AG04449 (cell line): ENCODE results near the gene MT1X.
A peak's percentile ranks its signal among the peaks of the same experiment; 100 is the strongest.

Source experiments
- CTCF ChIA-PET: fragments of 350-600 bp; formaldehyde crosslinking; extraction: SDS; loops from one replicate; lab custom pipeline; 2021; ENCODE audit warnings: antibody characterized with exemption; lab: Yijun Ruan, JAX
- POLR2A ChIA-PET: fragments of 400-600, 350-600 bp; formaldehyde crosslinking; extraction: SDS; loops from one replicate; lab custom pipeline; 2020; ENCODE audit warnings: antibody characterized with exemption, inconsistent platforms; lab: Yijun Ruan, JAX
- DNase-seq: peaks from one replicate; pipeline ENCODE4 v3.0.0-alpha.2; 2010; ENCODE audit warnings: low read depth, low spot score
- H3K4me3 ChIP-seq: 2 replicates; pipeline ENCODE4 v1.5.1; 2011; ENCODE audit warnings: low read depth, mild to moderate bottlenecking, control low read depth, low read length
- TF ChIP-seq, protein P1 (sequence below): IDR thresholded peaks from one replicate; pipeline ENCODE4 v1.5.1; 2011; ENCODE audit warnings: mild to moderate bottlenecking, moderate library complexity, low read length, control low read depth, inconsistent platforms; ENCODE audit not compliant: insufficient read depth; ENCODE audit errors: missing control alignments

The MT1X gene

DNA sequence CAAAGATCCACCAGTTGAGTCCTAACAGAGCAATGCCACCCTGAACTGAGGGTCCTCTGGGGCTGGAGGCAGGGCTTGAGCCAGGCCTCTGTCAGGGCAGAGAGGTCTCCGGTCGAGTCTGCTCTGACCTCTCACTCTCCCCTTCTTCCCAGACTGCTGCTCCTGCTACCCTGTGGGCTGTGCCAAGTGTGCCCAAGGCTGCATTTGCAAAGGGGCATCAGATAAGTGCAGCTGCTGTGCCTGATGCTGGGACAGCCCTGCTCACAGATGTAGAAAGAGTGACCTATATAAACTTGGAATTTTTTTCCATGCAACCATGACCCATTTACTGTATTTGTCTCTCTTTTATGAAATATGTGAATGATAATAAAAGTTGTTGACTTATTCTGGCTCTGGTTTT, 33.0 kb upstream of the MT1X start:
- POLR2A ChIA-PET = no interaction called here
- no peak overlapping the region for H3K4me3 ChIP-seq
- CTCF ChIA-PET = interaction anchor here (1.2 to 1.4 kb wide), 2 partner anchors 24 to 45 kb away, joined by 3 read pairs; no protein-coding TSS in a partner anchor
- TF ChIP-seq, protein P1, sequence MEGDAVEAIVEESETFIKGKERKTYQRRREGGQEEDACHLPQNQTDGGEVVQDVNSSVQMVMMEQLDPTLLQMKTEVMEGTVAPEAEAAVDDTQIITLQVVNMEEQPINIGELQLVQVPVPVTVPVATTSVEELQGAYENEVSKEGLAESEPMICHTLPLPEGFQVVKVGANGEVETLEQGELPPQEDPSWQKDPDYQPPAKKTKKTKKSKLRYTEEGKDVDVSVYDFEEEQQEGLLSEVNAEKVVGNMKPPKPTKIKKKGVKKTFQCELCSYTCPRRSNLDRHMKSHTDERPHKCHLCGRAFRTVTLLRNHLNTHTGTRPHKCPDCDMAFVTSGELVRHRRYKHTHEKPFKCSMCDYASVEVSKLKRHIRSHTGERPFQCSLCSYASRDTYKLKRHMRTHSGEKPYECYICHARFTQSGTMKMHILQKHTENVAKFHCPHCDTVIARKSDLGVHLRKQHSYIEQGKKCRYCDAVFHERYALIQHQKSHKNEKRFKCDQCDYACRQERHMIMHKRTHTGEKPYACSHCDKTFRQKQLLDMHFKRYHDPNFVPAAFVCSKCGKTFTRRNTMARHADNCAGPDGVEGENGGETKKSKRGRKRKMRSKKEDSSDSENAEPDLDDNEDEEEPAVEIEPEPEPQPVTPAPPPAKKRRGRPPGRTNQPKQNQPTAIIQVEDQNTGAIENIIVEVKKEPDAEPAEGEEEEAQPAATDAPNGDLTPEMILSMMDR = no peak
- DNase-seq = no peak

DNA sequence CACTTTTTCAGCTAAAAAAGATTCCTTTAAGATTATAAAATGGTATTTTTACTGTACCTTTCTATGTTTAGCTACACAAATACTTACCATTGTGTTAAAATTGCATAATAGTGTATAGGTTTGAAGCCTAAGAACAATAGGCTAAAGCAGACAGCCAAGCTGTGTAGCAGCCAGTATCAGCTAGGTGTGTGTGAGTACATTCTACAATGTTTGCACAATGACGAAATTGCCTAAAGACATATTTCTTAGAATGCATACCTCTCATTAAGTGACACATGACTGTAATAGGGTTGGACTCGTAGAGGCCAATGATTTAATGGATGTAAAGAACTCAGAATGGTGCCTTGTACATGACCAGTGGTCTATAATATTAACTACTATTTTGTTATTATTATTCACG, 32.5 kb upstream of the MT1X start:
- no peak for DNase-seq
- no peak overlapping the region for H3K4me3 ChIP-seq
- POLR2A ChIA-PET = no interaction called here
- TF ChIP-seq, protein P1 = no peak
- CTCF ChIA-PET = no interaction called here

DNA sequence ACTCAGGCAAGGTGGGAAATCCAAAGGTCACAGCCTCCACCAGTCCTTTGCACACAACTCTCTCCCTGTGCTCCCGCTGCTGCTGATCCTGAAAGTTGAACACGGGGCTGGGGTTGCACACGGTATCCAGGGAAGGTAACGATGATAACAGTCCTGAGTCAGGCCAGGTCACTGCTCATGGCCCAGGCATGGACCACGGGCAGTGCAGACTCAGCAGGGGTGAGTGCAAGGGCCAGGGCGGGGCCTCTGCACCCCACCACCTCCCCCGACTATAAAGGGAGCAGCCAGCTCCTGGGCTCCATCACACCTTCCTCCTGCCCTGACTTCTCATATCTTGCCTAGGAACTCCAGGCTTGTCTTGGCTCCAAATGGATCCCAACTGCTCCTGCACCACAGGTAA, 30.7 kb upstream of the MT1X start, which contains the start of gene MT1B:
MT1B (plus strand) TSS at position 301 of the 400 bp plus-strand sequence; CDS start at position 369, 68 bp downstream.
- DNase-seq = no peak
- ChIA-PET POLR2A (no interaction called here), CTCF (no interaction called here)
- TF ChIP-seq, protein P1 = no peak
- H3K4me3 ChIP-seq = no peak within 1 kb of the TSS

DNA sequence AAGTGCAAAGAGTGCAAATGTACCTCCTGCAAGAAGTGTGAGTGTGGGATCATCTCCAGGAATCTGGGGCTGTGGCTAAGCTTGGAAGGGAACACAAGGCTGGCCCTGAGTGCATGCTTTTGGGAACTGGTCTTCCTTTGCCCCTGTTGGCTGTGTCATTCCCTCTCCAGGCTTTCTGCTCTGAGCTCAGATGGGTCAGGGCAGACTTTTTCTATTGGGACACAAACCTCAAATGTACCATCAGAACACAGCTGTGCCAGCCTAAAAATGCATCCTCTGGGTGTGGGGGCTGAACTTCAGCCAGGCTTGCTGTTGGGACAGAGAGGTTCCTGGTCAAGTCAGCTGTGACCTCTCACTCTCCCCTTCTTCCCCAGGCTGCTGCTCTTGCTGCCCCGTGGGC, 29.7 kb upstream of the MT1X start:
- TF ChIP-seq, protein P1 = no peak
- ChIA-PET POLR2A (no interaction called here), CTCF (interaction anchor here (1.5 kb wide), 1 partner anchor 9 kb away, joined by 7 read pairs; no protein-coding TSS in a partner anchor)
- DNase-seq = no peak
- H3K4me3 ChIP-seq = no peak overlapping the region

DNA sequence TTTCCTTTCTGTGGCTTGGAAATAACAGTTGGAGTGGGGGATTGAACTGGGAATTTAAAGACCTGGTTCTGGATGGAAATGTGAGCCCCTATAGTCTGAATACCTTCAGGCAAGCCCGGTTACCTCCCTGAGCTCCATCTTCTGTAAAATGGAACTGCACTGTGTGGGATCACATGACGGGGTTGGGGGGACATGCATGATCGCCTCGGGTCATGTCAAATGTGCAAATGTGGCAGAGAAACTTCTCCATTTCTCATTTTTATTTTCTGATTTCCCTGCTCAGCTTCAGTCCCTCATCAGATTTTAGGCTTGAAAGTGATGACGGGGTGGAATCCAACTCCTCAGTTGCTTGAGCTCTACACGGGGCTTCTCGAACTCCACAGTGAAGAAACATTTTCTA, 29.1 kb upstream of the MT1X start:
- ChIA-PET CTCF (interaction anchor here (1.5 kb wide), 1 partner anchor 9 kb away, joined by 7 read pairs; no protein-coding TSS in a partner anchor), POLR2A (no interaction called here)
- DNase-seq = no peak
- TF ChIP-seq, protein P1 = no peak
- no peak overlapping the region for H3K4me3 ChIP-seq

DNA sequence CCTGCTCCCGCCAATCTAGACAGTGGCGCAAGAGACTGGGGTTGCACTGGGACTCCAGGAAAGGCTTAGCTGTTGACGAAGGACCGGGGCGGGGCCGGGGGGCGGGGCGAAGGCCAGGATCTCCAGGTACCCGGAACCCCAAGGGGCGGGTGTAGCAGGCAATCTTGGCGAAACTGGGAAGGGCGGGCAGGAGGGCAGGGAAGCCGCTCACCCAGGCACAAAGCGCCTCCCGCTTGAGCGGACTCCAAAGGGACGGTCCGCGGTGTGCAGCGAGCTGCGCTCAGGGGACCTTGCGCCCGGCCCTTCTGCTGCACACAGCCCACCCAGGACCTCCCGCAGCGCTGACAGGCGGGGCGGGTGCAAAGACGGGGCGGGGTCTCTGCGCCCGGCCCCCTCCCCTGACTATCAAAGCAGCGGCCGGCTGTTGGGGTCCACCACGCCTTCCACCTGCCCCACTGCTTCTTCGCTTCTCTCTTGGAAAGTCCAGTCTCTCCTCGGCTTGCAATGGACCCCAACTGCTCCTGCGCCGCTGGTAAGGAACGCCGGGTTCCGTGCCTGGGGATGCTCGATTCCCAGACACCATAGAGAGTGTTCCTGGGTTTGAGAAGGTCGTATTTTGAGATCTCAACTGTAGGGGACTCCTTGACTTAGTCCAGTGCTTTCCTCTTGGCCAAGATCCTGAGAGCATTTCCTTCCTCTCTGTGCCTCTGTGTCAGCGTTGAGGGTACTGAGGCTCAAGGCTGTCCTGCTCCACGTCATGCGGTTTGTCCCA, 24.5 kb upstream of the MT1X start, which contains the start of gene MT1F:
MT1F (plus strand) TSS at position 405 of the 772 bp plus-strand sequence; CDS start at position 505, 100 bp downstream.
- POLR2A ChIA-PET = no interaction called here
- CTCF ChIA-PET = no interaction called here
- peak within 1 kb of the TSS; percentile 47 for H3K4me3 ChIP-seq
- DNase-seq = no peak
- TF ChIP-seq, protein P1 = no peak
